HEK293T (cell line): ENCODE results near the gene ABCB9.

Source experiments
- ARNT ChIP-seq: fragments of 450-650 bp; IDR thresholded peaks from 2 replicates; pipeline ENCODE4 v1.6.1; 2017; ENCODE audit warnings: mild to moderate bottlenecking
- ELF4 ChIP-seq: fragments of 450-650 bp; IDR thresholded peaks from 2 replicates; pipeline ENCODE4 v1.6.1; 2017; ENCODE audit warnings: antibody characterized with exemption
- FOXA1 ChIP-seq: fragments of 450-650 bp; IDR thresholded peaks from 2 replicates; pipeline ENCODE4 v1.6.1; 2016; ENCODE audit warnings: mild to moderate bottlenecking
- FOXK2 ChIP-seq: fragments of 450-650 bp; IDR thresholded peaks from 2 replicates; pipeline ENCODE4 v1.6.1; 2016; ENCODE audit warnings: mild to moderate bottlenecking
- FOXM1 ChIP-seq: fragments of 450-650 bp; IDR thresholded peaks from 2 replicates; pipeline ENCODE4 v1.6.1; 2017; ENCODE audit warnings: mild to moderate bottlenecking, borderline replicate concordance
- HDGF ChIP-seq: fragments of 450-650 bp; IDR thresholded peaks from 2 replicates; pipeline ENCODE4 v1.6.1; 2017; ENCODE audit warnings: antibody characterized with exemption, borderline replicate concordance
- SP1 ChIP-seq: fragments of 450-650 bp; IDR thresholded peaks from 2 replicates; pipeline ENCODE4 v1.6.1; 2017
- SUZ12 ChIP-seq: fragments of 450-650 bp; IDR thresholded peaks from 2 replicates; pipeline ENCODE4 v1.6.1; 2016; ENCODE audit warnings: mild to moderate bottlenecking
- TARDBP ChIP-seq: fragments of 450-650 bp; IDR thresholded peaks from 2 replicates; pipeline ENCODE4 v1.6.1; 2016
- TF ChIP-seq, protein P1 (sequence below): fragments of 450-650 bp; IDR thresholded peaks from 2 replicates; pipeline ENCODE4 v1.6.1; 2016

GRCh38 chr12:122998316-122998715 lies 32.1 kb upstream of the ABCB9 start:
- no peak for TF ChIP-seq HDGF
- no peak for TF ChIP-seq FOXA1
- no peak for TF ChIP-seq SUZ12
- no peak for TF ChIP-seq TARDBP
- TF ChIP-seq FOXM1, result no peak
- no peak for TF ChIP-seq FOXK2
- TF ChIP-seq SP1, result no peak
- no peak for TF ChIP-seq ARNT
- no peak for TF ChIP-seq ELF4
- TF ChIP-seq, protein P1, sequence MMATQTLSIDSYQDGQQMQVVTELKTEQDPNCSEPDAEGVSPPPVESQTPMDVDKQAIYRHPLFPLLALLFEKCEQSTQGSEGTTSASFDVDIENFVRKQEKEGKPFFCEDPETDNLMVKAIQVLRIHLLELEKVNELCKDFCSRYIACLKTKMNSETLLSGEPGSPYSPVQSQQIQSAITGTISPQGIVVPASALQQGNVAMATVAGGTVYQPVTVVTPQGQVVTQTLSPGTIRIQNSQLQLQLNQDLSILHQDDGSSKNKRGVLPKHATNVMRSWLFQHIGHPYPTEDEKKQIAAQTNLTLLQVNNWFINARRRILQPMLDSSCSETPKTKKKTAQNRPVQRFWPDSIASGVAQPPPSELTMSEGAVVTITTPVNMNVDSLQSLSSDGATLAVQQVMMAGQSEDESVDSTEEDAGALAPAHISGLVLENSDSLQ, result no peak
